LoVo (cell line): ENCODE data around the gene RIBC2.
"Not testable (repeated sequence)": the region's sequence is repeated elsewhere in the genome, so short reads cannot be mapped to it uniquely, and the experiment has no call there.

ENCODE experiments used
- DNase-seq: peaks from one replicate; pipeline ENCODE4 v3.0.0-alpha.2; 2016; ENCODE audit warnings: low spot score

The RIBC2 gene

DNA sequence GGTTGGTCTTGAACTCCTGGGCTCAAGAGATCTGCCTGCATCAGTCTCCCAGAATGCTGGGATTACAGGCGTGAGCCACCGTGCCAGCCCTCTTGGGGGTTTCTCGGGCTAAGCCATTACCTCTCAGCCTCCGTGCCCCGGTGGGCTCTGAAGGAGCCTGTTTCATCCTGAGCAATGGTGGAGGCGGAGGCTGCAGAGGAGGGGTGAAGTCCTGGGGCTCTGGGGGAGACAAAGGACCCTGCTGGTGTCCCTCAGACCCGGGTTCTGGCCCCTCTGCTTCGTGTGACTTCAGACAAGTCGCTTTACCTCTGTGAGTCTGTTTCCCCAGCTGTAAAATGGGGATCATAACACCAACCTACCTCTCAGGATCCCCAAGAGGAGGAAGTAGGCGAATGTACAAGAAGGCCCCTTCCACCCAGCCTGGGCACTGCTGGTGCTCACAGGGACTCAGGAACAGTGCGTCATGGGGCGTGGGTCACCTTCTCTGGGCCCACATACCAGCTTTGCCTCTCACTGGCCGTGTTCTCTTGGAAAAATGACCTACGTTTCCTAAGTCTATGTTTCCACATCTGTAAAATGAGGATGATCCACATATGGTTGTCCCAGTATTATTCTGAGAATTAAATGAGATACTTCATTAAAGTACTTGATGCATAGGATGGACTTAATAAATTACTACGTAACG is 36.8 kb downstream of the RIBC2 start:
- no peak for DNase-seq

DNA sequence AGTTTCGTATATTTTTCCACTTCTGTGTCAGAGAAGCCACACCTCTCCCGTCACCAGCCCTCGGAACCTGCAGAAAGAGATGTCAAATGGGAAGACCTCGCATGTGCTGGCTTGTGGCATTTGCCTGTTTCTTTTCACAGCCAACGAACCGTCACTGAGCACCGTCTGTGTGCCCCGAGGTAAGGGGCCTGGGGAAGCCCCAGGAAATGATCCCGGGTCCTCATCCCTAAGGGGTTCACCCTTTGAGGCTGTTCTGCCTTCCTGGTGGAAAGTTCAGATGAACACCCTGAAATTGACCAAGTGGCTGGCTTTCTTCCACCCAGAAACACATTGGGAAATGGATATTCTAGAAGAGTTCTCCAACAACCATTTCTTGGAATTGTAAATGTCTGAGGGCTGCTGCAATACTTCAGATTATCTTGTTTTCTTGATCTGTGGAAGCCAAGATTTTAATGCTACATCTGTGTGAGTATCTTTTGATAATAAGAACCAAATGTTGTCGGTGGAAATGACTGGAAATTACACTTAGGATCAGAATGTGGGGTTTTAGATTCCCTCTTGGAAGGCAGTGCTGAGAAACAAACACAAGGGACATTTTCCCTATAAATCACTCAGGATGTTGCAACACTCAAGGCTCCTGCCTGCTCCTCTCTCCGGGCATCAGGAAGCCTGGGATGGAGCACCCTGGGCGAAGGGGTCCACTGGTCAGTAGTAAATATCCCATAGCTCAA is 37.6 kb downstream of the RIBC2 start:
- no peak for DNase-seq

DNA sequence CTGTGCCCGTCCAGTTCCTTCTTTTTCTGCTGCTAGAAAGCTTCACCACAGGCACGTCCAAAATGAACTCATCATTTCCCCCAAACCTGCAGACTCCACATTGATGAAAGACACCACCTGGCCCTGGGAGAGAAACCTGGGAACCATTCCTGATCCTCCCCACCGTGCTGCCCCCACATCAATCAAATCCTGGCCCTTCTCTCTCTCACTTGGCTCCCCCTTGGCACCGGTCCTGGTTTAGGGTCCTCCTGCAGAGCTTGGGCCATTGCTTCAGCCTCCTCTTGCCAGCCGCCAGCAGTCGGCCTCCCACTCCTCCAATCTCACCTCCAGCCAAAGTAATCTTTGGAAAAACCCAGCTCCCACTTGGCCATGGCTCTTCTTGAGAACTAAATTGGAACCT is 38.5 kb downstream of the RIBC2 start:
- DNase-seq, result no peak

DNA sequence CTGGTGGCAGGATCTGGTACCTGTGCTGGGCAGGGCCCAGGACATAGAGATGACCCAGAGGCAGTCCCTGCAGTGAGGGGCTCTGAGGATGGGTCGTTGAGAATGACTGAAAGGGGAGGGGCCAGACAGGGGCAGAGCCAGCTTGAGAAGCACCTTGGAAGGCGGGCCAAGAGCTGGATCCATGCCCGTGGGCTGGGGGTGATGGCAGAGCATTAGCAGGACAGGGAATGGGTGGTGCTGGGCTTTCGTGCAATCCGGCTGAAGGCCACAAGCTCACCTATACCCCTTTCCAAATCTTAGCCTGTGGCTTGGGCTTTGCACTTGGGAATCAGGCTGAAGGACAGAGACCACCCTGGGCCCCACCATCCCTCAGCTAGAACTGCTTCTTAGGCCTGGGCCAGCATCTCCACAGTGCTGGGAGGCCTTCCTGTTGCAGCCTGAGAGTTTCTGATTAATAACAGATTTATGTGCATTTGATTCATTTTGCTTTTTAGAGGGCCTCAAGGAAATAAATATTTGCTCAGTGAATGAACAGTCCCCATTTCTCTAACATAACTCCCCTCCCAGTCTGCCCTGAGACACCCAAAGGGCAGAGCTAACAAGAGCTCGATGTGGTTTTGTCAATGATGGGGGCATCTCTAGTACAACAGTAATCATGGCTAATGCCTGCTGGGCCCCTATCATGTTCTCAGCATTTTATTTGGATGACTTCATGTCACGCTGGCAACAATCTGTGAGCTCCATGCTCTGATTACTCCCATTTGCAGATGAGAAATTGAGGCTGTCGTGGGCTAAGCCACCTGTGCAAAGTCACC is 39.3 kb downstream of the RIBC2 start:
- no peak for DNase-seq

DNA sequence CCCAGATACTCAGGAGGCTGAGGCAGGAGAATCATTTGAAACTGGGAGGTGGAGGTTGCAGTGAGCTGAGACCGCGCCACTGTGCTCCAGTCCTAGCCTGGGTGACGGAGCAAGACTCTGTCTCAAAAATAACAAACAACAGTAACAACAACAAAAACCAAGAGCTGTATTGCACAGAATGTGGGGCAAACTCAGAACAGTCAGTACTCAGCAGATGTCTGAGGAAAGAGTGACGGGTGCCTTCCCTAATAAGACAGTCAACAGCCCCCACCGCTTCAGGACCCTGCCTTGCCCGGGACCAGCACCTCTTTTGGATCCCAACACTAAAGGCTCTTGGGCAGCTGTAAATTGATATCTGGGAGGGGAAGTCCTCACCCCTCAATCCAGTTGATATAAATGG is 40.3 kb downstream of the RIBC2 start:
- no peak for DNase-seq

DNA sequence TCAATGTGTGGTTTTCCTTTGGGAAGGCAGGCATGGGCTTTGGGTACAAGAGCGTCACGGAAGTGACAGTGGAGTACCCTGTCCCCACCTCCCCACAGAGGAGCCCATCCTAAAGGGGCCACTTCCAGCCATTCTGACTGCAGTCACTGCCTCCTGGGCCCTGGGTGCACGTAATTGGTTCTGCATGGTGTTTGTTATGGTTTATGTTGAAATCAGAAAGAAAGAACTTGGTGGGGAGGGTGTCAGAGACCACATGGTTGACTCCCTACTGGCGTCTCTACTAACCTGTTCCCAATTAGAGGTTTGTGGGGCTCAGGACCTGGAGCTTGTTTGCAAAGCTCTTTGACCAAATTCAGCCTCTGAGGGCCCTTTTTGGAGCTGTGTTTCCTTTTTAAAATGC is 40.8 kb downstream of the RIBC2 start:
- no peak for DNase-seq

DNA sequence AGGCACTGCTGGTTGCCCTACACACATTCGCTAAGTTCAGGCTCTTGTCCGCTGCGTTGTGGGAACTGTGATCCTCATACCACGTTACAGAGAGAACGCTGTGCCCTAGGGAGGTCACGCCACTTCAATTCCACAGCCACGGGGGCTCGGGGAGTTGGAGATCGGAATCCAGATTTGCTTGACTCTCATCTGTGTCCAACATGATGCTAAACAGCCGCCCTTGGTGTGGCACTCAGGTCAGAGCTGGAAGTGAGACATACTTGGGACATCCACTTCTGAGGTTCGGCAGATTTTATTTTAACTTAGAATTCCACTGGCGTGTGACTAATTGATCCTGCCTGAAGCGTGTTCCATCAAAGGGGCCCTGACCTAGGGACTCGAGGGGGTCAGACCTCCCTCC is 41.7 kb downstream of the RIBC2 start:
- DNase-seq, result no peak

DNA sequence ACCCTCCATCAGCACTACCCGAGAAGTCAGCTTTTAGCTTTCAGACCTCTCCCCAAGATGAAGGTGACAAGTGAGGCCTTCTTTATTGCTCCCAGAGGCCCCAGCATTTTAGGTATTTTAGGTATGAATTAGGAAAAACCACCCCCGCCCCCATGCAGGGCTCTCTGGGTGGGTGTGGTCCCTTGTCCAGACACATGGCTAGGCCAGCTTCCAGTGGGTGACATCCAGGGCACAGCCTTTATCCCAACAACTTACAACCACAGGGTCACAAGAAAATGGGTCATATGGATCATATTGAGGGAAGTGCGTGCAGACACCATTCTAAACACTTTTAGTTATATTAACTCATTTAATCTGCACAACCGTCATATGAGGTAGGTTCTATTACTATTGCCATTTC is 42.1 kb downstream of the RIBC2 start:
- no peak for DNase-seq

DNA sequence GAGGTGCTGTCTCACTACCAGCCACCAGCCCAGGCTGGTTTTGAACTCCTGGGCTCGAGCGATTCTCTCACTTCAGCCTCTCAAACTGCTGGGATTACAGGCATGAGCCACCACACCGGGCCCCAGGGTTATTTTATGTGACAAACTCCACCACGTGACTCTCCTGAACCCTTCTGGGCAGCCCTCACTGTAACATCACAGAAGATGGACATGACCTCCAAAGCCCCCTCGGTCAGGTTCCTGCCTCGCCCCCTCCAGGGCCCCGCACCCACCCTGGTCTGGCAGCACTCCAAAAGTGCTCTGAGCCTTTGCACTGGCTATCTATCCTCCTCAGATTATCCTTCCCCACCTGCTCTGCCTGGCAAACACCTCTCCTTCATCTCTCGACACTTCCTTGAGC is 43.3 kb downstream of the RIBC2 start:
- no peak for DNase-seq

DNA sequence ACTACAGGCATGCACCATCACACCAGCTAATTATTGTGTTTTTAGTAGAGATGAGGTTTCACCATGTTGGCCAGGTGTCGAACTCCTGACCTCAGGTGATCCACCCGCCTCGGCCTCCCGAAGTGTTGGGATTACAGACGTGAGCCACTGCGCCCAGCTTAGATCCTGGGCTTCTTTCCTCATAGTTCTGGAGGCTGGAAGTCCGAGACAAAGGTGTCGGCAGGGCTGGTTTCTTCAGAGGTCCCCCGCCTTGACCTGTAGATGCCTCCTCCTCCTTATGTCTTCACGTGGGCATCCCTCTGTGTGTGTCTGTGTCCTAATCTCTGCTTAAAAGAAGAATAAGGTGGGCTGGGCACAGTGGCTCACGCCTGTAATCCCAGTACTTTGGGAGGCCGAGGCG is 45.0 kb downstream of the RIBC2 start:
- no peak for DNase-seq

DNA sequence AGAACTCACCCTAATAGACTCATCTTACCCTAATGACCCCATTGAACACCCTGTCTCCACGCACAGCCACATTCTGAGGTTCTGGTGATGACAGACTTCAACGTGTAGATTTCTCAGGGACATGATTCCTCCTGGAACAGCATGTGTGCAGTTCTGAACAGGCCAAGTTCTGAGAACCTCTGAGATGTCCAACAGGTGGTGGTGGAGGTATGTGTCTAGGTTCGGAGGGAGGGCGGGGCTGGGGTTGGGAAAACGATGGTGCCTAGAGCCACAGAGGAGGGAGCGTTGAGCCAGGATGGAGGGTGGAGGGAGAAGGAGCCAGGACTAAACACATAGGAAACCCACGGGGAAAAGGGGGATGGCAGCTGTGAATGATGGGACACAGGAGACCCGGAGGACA is 45.7 kb downstream of the RIBC2 start:
- no peak for DNase-seq

DNA sequence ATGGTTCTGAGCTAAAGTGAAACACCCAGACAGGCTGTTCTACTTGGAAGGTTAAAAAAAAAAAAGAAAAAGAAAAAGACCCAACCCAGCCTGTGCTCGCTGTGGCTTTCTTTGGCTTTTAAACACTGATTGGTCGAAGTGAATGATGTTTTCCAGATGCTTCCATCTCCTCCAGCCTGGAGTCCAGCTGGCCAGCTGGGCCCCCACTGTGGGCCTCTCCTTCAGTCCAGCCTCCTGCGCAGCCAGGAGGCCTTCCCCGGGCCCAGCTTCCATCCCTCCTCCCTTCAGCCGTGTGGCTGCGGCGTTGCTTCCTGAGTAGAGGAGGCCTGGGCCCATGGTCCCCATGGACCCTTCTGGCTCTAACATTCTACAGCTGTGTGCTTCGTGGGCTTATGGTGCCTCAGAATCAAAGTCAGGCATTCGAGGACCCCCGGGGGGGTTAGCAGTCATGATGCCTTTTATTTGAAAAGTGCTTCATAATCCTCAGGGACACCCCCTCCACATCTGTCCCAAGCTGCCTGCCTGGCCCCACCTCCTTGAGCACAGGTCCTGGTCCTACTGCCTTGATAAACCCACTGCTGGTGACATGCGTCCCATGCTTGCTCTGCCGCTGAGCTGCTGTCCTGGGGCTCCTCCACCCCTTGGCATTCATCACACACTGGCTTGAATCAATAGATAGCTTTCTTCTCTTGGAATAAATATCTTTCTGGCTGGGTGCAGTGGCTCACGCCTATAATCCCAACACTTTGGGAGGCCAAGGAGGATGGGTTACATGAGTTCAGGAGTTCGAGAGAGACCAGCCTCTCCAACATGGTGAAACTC is 47.0 kb downstream of the RIBC2 start:
- DNase-seq, result no peak

DNA sequence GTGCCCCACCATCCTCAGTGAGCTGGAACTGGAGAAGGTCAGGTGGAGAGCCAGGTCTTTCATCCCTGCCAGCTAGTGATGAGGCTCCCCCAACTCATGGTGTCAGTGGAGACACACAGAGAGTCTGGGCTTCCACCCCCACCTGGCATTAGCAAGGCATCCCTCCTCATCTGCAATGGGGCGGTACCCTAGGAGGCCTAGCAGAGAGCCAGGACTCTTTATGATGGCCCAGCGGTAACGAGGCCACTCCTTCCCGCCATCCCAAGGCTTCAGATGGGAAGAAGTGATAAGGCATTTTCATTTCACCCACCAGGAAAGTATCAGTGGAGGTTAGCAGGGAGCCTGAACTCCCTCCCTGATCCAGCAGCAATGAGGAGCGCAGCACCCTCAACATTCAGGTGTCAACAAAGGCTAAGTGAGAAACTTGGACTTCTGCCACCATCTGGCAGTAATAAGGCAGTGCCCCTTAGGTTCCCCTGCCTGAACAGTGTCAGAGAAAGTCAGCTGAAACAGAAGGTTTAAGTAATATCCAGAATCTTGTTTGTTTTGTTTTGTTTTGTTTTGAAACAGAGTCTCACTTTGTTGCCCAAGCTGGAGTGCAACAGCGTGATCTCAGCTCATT is 48.7 kb downstream of the RIBC2 start:
- no peak for DNase-seq

DNA sequence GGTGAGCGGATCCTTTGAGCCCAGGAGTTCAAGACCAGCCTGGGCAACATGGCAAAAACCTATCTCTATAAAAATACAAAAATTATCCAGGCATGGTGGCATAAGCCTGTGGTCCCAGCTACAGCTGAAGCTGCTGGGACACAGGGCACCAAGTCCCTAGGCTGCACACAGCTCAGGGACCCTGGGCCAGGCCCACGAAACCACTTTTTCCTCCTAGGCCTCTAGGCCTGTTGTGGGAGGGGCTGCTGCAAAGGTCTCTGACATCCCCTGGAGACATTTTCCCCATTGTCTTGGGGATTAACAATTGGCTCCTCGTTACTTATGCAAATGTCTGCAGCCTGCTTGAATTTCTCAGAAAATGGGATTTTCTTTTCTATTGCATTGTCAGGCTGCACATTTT is 50.2 kb downstream of the RIBC2 start:
- not testable (repeated sequence) for DNase-seq

DNA sequence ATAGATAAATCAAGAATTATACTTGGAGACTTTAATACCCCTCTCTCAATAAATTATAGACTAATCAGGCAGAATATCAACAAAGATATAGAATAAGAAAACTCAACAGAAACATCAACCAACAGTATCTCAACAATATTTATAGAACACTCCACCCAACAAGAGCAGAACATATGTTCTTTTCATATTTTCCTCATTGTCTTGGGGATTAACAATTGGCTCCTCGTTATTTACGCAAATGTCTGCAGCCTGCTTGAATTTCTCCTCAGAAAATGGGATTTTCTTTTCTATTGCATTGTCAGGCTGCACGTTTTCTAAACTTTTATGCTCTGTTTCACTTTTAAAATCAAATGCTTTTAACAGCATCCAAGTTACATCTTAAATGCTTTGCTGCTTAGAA is 52.1 kb downstream of the RIBC2 start:
- no peak for DNase-seq

DNA sequence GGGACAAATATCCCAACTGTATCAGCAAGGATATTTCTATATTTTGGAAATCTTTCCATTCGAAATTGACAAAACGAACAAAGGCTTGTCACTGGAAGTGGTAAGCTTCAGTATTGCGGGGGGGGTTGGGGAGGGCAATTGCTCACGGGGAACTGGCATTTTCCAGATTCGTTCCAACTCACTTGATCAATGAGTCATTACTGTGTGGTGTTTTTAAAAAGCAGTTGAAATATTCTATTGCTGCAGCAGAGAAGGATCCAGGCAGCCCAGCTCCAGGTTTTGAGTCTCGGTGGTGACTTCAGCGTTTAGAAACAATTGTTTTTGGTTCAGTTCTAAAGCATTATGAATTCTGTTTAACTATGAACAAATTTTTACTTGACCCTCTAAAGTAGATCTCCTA is 55.4 kb downstream of the RIBC2 start:
- DNase-seq, result no peak

DNA sequence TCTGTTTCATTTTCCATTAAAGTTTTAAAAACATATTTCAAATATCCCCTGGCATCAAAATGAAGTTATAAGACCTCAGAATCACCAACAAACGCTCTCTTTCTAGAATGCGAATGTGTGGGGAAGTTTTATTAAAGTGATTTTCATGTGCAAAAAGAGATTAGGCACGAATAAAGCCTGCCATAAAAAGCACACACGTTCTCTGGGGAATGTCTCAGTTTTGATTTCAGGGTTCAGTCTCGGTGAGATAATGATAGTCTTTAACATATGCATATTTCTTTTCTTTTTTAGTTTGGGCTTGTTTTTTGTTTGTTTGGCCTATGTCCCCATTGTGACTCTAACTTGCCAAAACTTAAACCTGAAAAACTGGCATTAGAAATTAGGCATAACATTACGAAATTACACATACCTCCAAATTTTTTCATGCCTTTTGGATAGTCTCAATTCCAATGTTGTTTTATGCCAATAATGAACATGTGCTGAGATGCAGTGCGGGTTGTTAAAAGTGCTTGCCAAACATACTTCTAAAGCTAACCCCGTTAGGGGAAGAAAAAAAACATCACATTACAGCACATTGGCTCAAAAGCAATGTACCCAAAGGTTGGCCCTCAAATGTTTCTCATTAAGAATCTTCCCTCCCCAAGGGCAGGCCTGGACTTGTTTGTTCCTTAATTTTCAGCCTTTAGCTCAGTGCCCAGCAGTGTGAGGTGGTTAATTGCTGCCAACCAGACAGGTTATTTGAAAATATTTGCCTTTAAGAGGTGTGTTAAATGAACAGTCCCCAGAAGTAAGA is 56.0 kb downstream of the RIBC2 start:
- DNase-seq, result peak; percentile 30

DNA sequence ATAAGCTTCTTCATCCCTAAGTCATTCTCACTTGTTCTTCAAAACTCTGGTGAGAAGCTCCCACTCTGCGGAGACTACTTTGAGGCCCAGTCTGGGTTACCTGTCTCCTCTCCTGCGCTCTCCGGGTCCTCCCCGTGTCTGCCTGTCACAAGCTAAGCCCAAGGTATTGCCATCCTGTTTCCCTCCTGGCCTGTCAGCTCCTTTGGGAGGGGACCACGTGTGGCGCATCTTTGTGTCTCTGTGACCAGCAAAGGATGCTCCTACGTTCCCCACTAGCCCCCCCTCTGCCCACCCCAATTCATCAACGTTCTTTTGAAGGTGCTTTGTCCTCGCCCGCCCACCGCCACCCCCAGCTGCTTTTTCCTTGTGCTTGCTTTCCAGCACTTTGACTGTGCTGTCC is 57.4 kb downstream of the RIBC2 start:
- DNase-seq, result no peak

DNA sequence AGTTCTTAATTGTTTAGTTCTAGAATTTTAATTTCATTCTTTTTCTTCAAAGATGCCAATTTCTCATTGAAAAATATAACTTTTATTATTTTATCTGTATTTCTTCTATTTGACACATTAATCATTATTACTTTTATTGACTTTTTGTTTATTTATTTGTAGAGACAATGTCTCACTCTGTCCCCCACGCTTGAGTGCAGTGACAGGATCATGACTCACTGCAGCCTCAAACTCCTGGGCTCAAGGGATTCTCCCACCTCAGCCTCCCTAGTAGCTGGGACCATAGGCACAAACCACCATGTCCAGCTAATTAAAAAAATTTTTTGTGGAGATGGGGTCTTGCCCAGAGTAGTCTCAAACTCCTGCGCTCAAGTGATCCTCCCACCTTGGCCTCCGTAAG is 58.9 kb downstream of the RIBC2 start:
- DNase-seq, result no peak

DNA sequence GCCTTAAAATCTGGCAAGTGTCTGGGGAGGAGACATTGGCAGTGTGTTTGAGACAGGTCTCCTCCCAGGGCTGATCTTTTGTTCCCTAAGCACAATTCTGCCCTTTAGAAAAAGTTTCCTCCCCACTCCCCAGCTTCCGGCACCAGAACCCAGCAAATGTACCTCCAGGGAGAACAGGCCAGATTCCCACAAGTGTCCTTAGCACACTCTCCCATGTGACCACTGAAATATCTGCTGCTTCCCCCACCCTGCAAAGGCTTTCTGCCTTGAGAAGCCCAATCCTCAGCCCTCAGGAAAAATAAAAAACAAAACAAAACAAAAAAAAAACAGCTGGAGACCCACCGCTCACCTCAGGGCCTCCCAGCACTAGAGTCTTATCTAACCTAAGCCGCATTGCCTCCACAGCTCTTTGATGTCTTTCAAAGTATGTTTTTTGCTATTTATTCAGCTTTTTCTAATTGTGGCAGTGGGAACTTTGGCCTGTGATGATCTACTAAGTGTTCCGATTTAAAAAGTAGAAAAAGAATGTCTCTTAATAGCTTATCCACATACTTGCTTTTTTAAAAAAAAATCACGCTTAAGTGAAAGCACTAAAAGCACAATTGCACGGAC is 60.2 kb downstream of the RIBC2 start:
- DNase-seq, result no peak
